Neural progenitor cell (in vitro differentiated cells): Measurements from ENCODE around the gene EDN3. TPM values are rescaled to one million over a fixed set of nuclear protein-coding genes. Genes with fewer than 3 reads are reported as not detected.

Experiments
- DNase-seq: peaks from one replicate; pipeline ENCODE4 v3.0.0-alpha.2; 2016; ENCODE audit warnings: low spot score
- H2AFZ ChIP-seq: fragments of 200-600 bp; sonication (generic); replicated peaks from 2 replicates; pipeline ENCODE4 v1.6.1; 2016; ENCODE audit warnings: antibody characterized with exemption
- H3F3A ChIP-seq: fragments of 200-600 bp; sonication (generic); 2 replicates; pipeline ENCODE4 v1.6.1; 2016; ENCODE audit warnings: antibody characterized with exemption, low read depth
- H3K27ac ChIP-seq: fragments of 200-600 bp; sonication (generic); 2 replicates; pipeline ENCODE4 v1.5.1; 2016; ENCODE audit warnings: mild to moderate bottlenecking
- H3K27me3 ChIP-seq: fragments of 200-600 bp; sonication (generic); 2 replicates; pipeline ENCODE4 v1.6.1; 2016; ENCODE audit warnings: mild to moderate bottlenecking, moderate library complexity
- H3K36me3 ChIP-seq: fragments of 200-600 bp; sonication (generic); 2 replicates; pipeline ENCODE4 v1.5.1; 2016
- H3K4me1 ChIP-seq: fragments of 200-600 bp; sonication (generic); 2 replicates; pipeline ENCODE4 v1.6.1; 2016; ENCODE audit warnings: mixed run types
- H3K4me2 ChIP-seq: fragments of 200-600 bp; sonication (generic); 2 replicates; pipeline ENCODE4 v1.6.1; 2016
- H3K4me3 ChIP-seq: fragments of 200-600 bp; sonication (generic); 2 replicates; pipeline ENCODE4 v1.5.1; 2016
- H3K79me2 ChIP-seq: fragments of 200-600 bp; sonication (generic); 2 replicates; pipeline ENCODE4 v1.6.1; 2016; ENCODE audit warnings: low read depth
- H3K9ac ChIP-seq: fragments of 200-600 bp; sonication (generic); 2 replicates; pipeline ENCODE4 v1.6.1; 2016
- H3K9me3 ChIP-seq: fragments of 200-600 bp; sonication (generic); 2 replicates; pipeline ENCODE4 v1.5.1; 2016; ENCODE audit warnings: low read depth
- H4K20me1 ChIP-seq: fragments of 200-600 bp; sonication (generic); 2 replicates; pipeline ENCODE4 v1.6.1; 2016; ENCODE audit warnings: low read depth
- H3K27ac Mint-ChIP-seq: 3 replicates; pipeline ENCODE4 v1.8.0; 2021; ENCODE audit warnings: mixed read lengths
- H3K27me3 Mint-ChIP-seq: 2 replicates; pipeline ENCODE4 v1.8.0; 2022; ENCODE audit warnings: low read depth, mild to moderate bottlenecking, inconsistent platforms, moderate library complexity, mixed read lengths; ENCODE audit not compliant: insufficient read depth
- H3K36me3 Mint-ChIP-seq: 3 replicates; pipeline ENCODE4 v1.8.0; 2021; ENCODE audit warnings: mixed read lengths
- H3K4me1 Mint-ChIP-seq: 3 replicates; pipeline ENCODE4 v1.8.0; 2021; ENCODE audit warnings: mixed read lengths
- H3K4me3 Mint-ChIP-seq: 3 replicates; pipeline ENCODE4 v1.8.0; 2021; ENCODE audit warnings: mild to moderate bottlenecking, moderate library complexity, mixed read lengths
- H3K9me3 Mint-ChIP-seq: 3 replicates; pipeline ENCODE4 v1.8.0; 2020; ENCODE audit warnings: mixed read lengths
- CTCF ChIP-seq: fragments of 200-600 bp; sonication (generic); IDR thresholded peaks from 2 replicates; pipeline ENCODE4 v1.5.1; 2017; ENCODE audit warnings: antibody characterized with exemption, mild to moderate bottlenecking
- EZH2 ChIP-seq: fragments of 200-600 bp; sonication (generic); IDR thresholded peaks from 2 replicates; pipeline ENCODE4 v1.6.1; 2017; ENCODE audit warnings: antibody characterized with exemption, mild to moderate bottlenecking, moderate library complexity
- EZH2phosphoT487 ChIP-seq: fragments of 200-600 bp; sonication (generic); IDR thresholded peaks from 2 replicates; pipeline ENCODE4 v1.6.1; 2017; ENCODE audit warnings: antibody characterized with exemption
- total RNA-seq: library from RNA; depleted of rRNA; stranded (reverse); fragments of >200 nt; gene quantifications from 2 replicates; pipeline ENCODE4 v1.2.3, GENCODE V29; 2015; ENCODE audit warnings: low replicate concordance

The EDN3 gene
- total RNA-seq, 1 donor from 2014 or later: not detected

- H3K36me3 ChIP-seq: no peaks in the 10 kb centered on the region
- H3K4me1 ChIP-seq: no peaks in the 10 kb centered on the region
- no peaks in the 10 kb centered on the region for H3K79me2 ChIP-seq
- DNase-seq: no peak
- H3K4me2 ChIP-seq: no peak overlapping the region
- H3K9me3 ChIP-seq: no peaks in the 10 kb centered on the region
- peaks cover 7% of the 10 kb centered on the region for H3K27me3 Mint-ChIP-seq
- H4K20me1 ChIP-seq: no peaks in the 10 kb centered on the region
- TF ChIP-seq EZH2phosphoT487: no peak
- TF ChIP-seq CTCF: no peak
- TF ChIP-seq EZH2: no peak
- no peak overlapping the region for H3K27ac ChIP-seq
- H3K9ac ChIP-seq: no peak overlapping the region
- H2AFZ ChIP-seq: no peak overlapping the region
- no peak overlapping the region for H3K4me3 Mint-ChIP-seq
- no peak overlapping the region for H3K27ac Mint-ChIP-seq
- no peaks in the 10 kb centered on the region for H3F3A ChIP-seq
- H3K4me1 Mint-ChIP-seq: no peaks in the 10 kb centered on the region
- no peaks in the 10 kb centered on the region for H3K36me3 Mint-ChIP-seq
- H3K9me3 Mint-ChIP-seq: no peaks in the 10 kb centered on the region
- H3K4me3 ChIP-seq: no peak overlapping the region
- H3K27me3 ChIP-seq: peaks cover 5% of the 10 kb centered on the region
These were observed 50.1 kb downstream of the EDN3 start for GRCh38 chr20:59350330-59351156.

- Histone ChIP-seq H3F3A (no peaks in the 10 kb centered on the region), H3K27ac (no peak overlapping the region), H3K9ac (no peak overlapping the region), H3K4me3 (no peak overlapping the region), H2AFZ (no peak overlapping the region), H3K4me2 (no peak overlapping the region), H4K20me1 (no peaks in the 10 kb centered on the region), H3K27me3 (no peaks in the 10 kb centered on the region), H3K9me3 (no peaks in the 10 kb centered on the region), H3K79me2 (no peaks in the 10 kb centered on the region), H3K4me1 (no peaks in the 10 kb centered on the region), H3K36me3 (no peaks in the 10 kb centered on the region)
- Mint-ChIP-seq H3K4me1 (no peaks in the 10 kb centered on the region), H3K27ac (no peak overlapping the region), H3K36me3 (no peaks in the 10 kb centered on the region), H3K4me3 (no peak overlapping the region), H3K27me3 (peaks cover 7% of the 10 kb centered on the region), H3K9me3 (no peaks in the 10 kb centered on the region)
- no peak for DNase-seq
- TF ChIP-seq EZH2phosphoT487: no peak
- TF ChIP-seq CTCF: no peak
These were observed 51.0 kb downstream of the EDN3 start for GRCh38 chr20:59351157-59352040.

- Mint-ChIP-seq H3K4me1 (no peaks in the 10 kb centered on the region), H3K9me3 (no peaks in the 10 kb centered on the region), H3K4me3 (no peak overlapping the region), H3K27ac (no peak overlapping the region), H3K36me3 (no peaks in the 10 kb centered on the region), H3K27me3 (peaks cover 9% of the 10 kb centered on the region)
- DNase-seq: no peak
- Histone ChIP-seq H3K27me3 (no peaks in the 10 kb centered on the region), H3F3A (no peaks in the 10 kb centered on the region), H3K27ac (no peak overlapping the region), H3K36me3 (no peaks in the 10 kb centered on the region), H3K4me1 (no peaks in the 10 kb centered on the region), H3K9ac (no peak overlapping the region), H3K4me2 (no peak overlapping the region), H3K9me3 (no peaks in the 10 kb centered on the region), H3K79me2 (no peaks in the 10 kb centered on the region), H2AFZ (no peak overlapping the region), H3K4me3 (no peak overlapping the region), H4K20me1 (no peaks in the 10 kb centered on the region)
- no peak for TF ChIP-seq EZH2
- TF ChIP-seq CTCF: no peak
These were observed 52.1 kb downstream of the EDN3 start for GRCh38 chr20:59352541-59352940.
